GM11168 (cell line): ENCODE results near the gene LAMC2.

ENCODE experiments used
- in situ Hi-C: fragments of 300-500 bp; cut with MboI; formaldehyde crosslinking; loops from one replicate; pipeline ENCODE4 v1.12.0; 2022; ENCODE audit warnings: low sequenced_read_pairs; ENCODE audit not compliant: unreplicated experiment

The LAMC2 gene

GRCh38 chr1:183234660-183235476 lies 48.8 kb downstream of the LAMC2 start:
- in situ Hi-C loops = loop anchor here (25.0 kb wide), 1 partner anchor 273 kb away; the partner anchor contains the start of gene SHCBP1L

GRCh38 chr1:183235503-183235902 lies 49.4 kb downstream of the LAMC2 start:
- in situ Hi-C loops = loop anchor here (25.0 kb wide), 1 partner anchor 273 kb away; the partner anchor contains the start of gene SHCBP1L

- in situ Hi-C loops = loop anchor here (25.0 kb wide), 1 partner anchor 274 kb away; the partner anchor contains the start of gene SHCBP1L
Observed at GRCh38 chr1:183236158-183236725, 50.2 kb downstream of the LAMC2 start.

- in situ Hi-C loops = loop anchor here (25.0 kb wide), 1 partner anchor 275 kb away; the partner anchor contains the start of gene SHCBP1L
Observed at GRCh38 chr1:183237046-183237445, 51.0 kb downstream of the LAMC2 start.

GRCh38 chr1:183238071-183238470 lies 52.0 kb downstream of the LAMC2 start:
- in situ Hi-C loops = loop anchor here (25.0 kb wide), 1 partner anchor 276 kb away; the partner anchor contains the start of gene SHCBP1L

GRCh38 chr1:183239220-183239742 lies 53.2 kb downstream of the LAMC2 start:
- in situ Hi-C loops = loop anchor here (25.0 kb wide), 1 partner anchor 277 kb away; the partner anchor contains the start of gene SHCBP1L

- in situ Hi-C loops = loop anchor here (25.0 kb wide), 1 partner anchor 278 kb away; the partner anchor contains the start of gene SHCBP1L
Observed at GRCh38 chr1:183239793-183240525, 53.9 kb downstream of the LAMC2 start.

GRCh38 chr1:183240526-183240825 lies 54.4 kb downstream of the LAMC2 start:
- in situ Hi-C loops = loop anchor here (25.0 kb wide), 1 partner anchor 278 kb away; the partner anchor contains the start of gene SHCBP1L

- in situ Hi-C loops = loop anchor here (25.0 kb wide), 1 partner anchor 279 kb away; the partner anchor contains the start of gene SHCBP1L
Observed at GRCh38 chr1:183240853-183241252, 54.8 kb downstream of the LAMC2 start.

GRCh38 chr1:183241471-183241870 lies 55.4 kb downstream of the LAMC2 start:
- in situ Hi-C loops = loop anchor here (25.0 kb wide), 1 partner anchor 279 kb away; the partner anchor contains the start of gene SHCBP1L

- in situ Hi-C loops = loop anchor here (25.0 kb wide), 1 partner anchor 280 kb away; the partner anchor contains the start of gene SHCBP1L
Observed at GRCh38 chr1:183242556-183242955, 56.5 kb downstream of the LAMC2 start.

GRCh38 chr1:183243161-183244050 lies 57.3 kb downstream of the LAMC2 start:
- in situ Hi-C loops = loop anchor here (25.0 kb wide), 1 partner anchor 281 kb away; the partner anchor contains the start of gene SHCBP1L

GRCh38 chr1:183244466-183244865 lies 58.4 kb downstream of the LAMC2 start:
- in situ Hi-C loops = loop anchor here (25.0 kb wide), 1 partner anchor 282 kb away; the partner anchor contains the start of gene SHCBP1L

GRCh38 chr1:183245357-183245756 lies 59.3 kb downstream of the LAMC2 start:
- in situ Hi-C loops = loop anchor here (25.0 kb wide), 1 partner anchor 283 kb away; the partner anchor contains the start of gene SHCBP1L

- in situ Hi-C loops = loop anchor here (25.0 kb wide), 1 partner anchor 284 kb away; the partner anchor contains the start of gene SHCBP1L
Observed at GRCh38 chr1:183246436-183246835, 60.4 kb downstream of the LAMC2 start.

GRCh38 chr1:183247066-183247465 lies 61.0 kb downstream of the LAMC2 start:
- in situ Hi-C loops = loop anchor here (25.0 kb wide), 1 partner anchor 285 kb away; the partner anchor contains the start of gene SHCBP1L

GRCh38 chr1:183247484-183247883 lies 61.4 kb downstream of the LAMC2 start:
- in situ Hi-C loops = loop anchor here (25.0 kb wide), 1 partner anchor 285 kb away; the partner anchor contains the start of gene SHCBP1L

- in situ Hi-C loops = loop anchor here (25.0 kb wide), 1 partner anchor 286 kb away; the partner anchor contains the start of gene SHCBP1L
Observed at GRCh38 chr1:183247931-183248330, 61.9 kb downstream of the LAMC2 start.
